AG04450 (cell line): ENCODE data around the gene FHDC1. TPM values are rescaled to one million over a fixed set of nuclear protein-coding genes. Genes with fewer than 3 reads are reported as not detected.

Source experiments
- CTCF ChIA-PET: fragments of 300-600, 350-600 bp; formaldehyde crosslinking; extraction: SDS; loops from one replicate; lab custom pipeline; 2022; ENCODE audit warnings: antibody characterized with exemption, inconsistent platforms; lab: Charles Lee
- POLR2A ChIA-PET: fragments of 350-600 bp; formaldehyde crosslinking; extraction: SDS; loops from one replicate; lab custom pipeline; 2021; ENCODE audit warnings: antibody characterized with exemption, inconsistent platforms; lab: Yijun Ruan, JAX
- DNase-seq: peaks from one replicate; pipeline ENCODE4 v3.0.0-alpha.2; 2011; ENCODE audit warnings: low read depth, low spot score
- H3K27ac ChIP-seq: one replicate; pipeline ENCODE4 v1.5.1; 2012; ENCODE audit warnings: low read depth, low read length, control low read depth
- H3K27me3 ChIP-seq: one replicate; pipeline ENCODE4 v1.6.0; 2012; ENCODE audit warnings: low read length; ENCODE audit not compliant: control insufficient read depth, insufficient read depth
- H3K4me3 ChIP-seq: 2 replicates; pipeline ENCODE4 v1.5.1; 2011; ENCODE audit warnings: mild to moderate bottlenecking, low read depth, low read length, control low read depth
- H3K9me3 ChIP-seq: 2 replicates; pipeline ENCODE4 v1.5.1; 2012; ENCODE audit warnings: low read length; ENCODE audit not compliant: control insufficient read depth, insufficient read depth
- CTCF ChIP-seq: IDR thresholded peaks from 2 replicates; pipeline ENCODE4 v1.5.1; 2011; ENCODE audit warnings: low read depth, low read length, control low read depth, inconsistent platforms
- polyA plus RNA-seq: library from polyadenylated mRNA; depleted of rRNA; stranded (reverse); fragments of >200 nt; gene quantifications from 2 replicates; pipeline ENCODE4 v1.2.3, GENCODE V29; 2011

The FHDC1 gene
- polyA plus RNA-seq, 1 experiment = 0.10 TPM

- no peak for DNase-seq
- no peak for TF ChIP-seq CTCF
- no peak overlapping the region for H3K4me3 ChIP-seq
- H3K9me3 ChIP-seq = no peaks in the 10 kb centered on the region; the same call in 1 of the 2 replicates
- no peak overlapping the region for H3K27ac ChIP-seq
- ChIA-PET CTCF (interaction anchor here (1.1 to 2.3 kb wide), 2 partner anchors 21 to 188 kb away, joined by 3 to 7 read pairs; no protein-coding TSS in a partner anchor), POLR2A (no interaction called here)
- H3K27me3 ChIP-seq = peaks cover 54% of the 10 kb centered on the region
Observed at GRCh38 chr4:152939621-152940020, 3.5 kb downstream of the FHDC1 start.

- Histone ChIP-seq H3K27ac (no peak overlapping the region), H3K27me3 (peaks cover 46% of the 10 kb centered on the region), H3K4me3 (no peak overlapping the region), H3K9me3 (no peaks in the 10 kb centered on the region; the same call in 1 of the 2 replicates)
- CTCF ChIA-PET = interaction anchor here (1.1 to 2.3 kb wide), 2 partner anchors 20 to 187 kb away, joined by 3 to 7 read pairs; no protein-coding TSS in a partner anchor
- DNase-seq = no peak
- POLR2A ChIA-PET = no interaction called here
- no peak for TF ChIP-seq CTCF
Observed at GRCh38 chr4:152940461-152940860, 4.3 kb downstream of the FHDC1 start.

GRCh38 chr4:152941411-152941810 is 5.3 kb downstream of the FHDC1 start:
- Histone ChIP-seq H3K27me3 (peaks cover 39% of the 10 kb centered on the region), H3K9me3 (no peaks in the 10 kb centered on the region; the same call in 1 of the 2 replicates), H3K4me3 (no peak overlapping the region), H3K27ac (no peak overlapping the region)
- no peak for DNase-seq
- ChIA-PET CTCF (interaction anchor here (2.3 kb wide), 1 partner anchor 186 kb away, joined by 7 read pairs; no protein-coding TSS in a partner anchor), POLR2A (no interaction called here)
- no peak for TF ChIP-seq CTCF

GRCh38 chr4:152942346-152942745 is 6.2 kb downstream of the FHDC1 start:
- H3K4me3 ChIP-seq = no peak overlapping the region
- H3K27ac ChIP-seq = no peak overlapping the region
- CTCF ChIA-PET = interaction anchor here (0.5 kb wide), 1 partner anchor 9 kb away, joined by 8 read pairs; no protein-coding TSS in a partner anchor
- H3K9me3 ChIP-seq = no peaks in the 10 kb centered on the region
- peaks cover 30% of the 10 kb centered on the region for H3K27me3 ChIP-seq
- DNase-seq = no peak
- no peak for TF ChIP-seq CTCF
- POLR2A ChIA-PET = no interaction called here

GRCh38 chr4:152943672-152944071 is 7.5 kb downstream of the FHDC1 start:
- TF ChIP-seq CTCF = no peak
- DNase-seq = no peak
- Histone ChIP-seq H3K9me3 (no peaks in the 10 kb centered on the region), H3K4me3 (no peak overlapping the region), H3K27ac (no peak overlapping the region), H3K27me3 (peaks cover 20% of the 10 kb centered on the region)
- CTCF ChIA-PET = interaction anchor here (0.6 to 1.0 kb wide), 4 partner anchors 140 to 737 kb away, joined by 3 to 6 read pairs (median 4); no protein-coding TSS in a partner anchor
- POLR2A ChIA-PET = no interaction called here
